SHP77 treated with DMSO at 0.1 percent for 48 hours (cell line): ENCODE results near the gene CAPN7.

Source experiments
- DNase-seq: peaks from one replicate; lab custom pipeline; 2025; lab: John Stamatoyannopoulos, UW

CAPN7 gene

GRCh38 chr3:15246186-15246585, 40.1 kb downstream of the CAPN7 start:
- DNase-seq, result no peak

- DNase-seq, result no peak
Measured at GRCh38 chr3:15253023-15253697, 47.1 kb downstream of the CAPN7 start.

- no peak for DNase-seq
Measured at GRCh38 chr3:15255215-15255614, 49.2 kb downstream of the CAPN7 start.

- DNase-seq, result no peak
Measured at GRCh38 chr3:15256861-15257341, 50.9 kb downstream of the CAPN7 start.

GRCh38 chr3:15258720-15259119, 52.7 kb downstream of the CAPN7 start:
- DNase-seq, result no peak

GRCh38 chr3:15260531-15260930, 54.5 kb downstream of the CAPN7 start:
- DNase-seq, result no peak

- DNase-seq, result no peak
Measured at GRCh38 chr3:15261274-15261673, 55.2 kb downstream of the CAPN7 start.

- no peak for DNase-seq
Measured at GRCh38 chr3:15262021-15262420, 56.0 kb downstream of the CAPN7 start.

- no peak for DNase-seq
Measured at GRCh38 chr3:15263120-15263519, 57.1 kb downstream of the CAPN7 start.

- DNase-seq, result no peak
Measured at GRCh38 chr3:15263926-15264325, 57.9 kb downstream of the CAPN7 start.

- DNase-seq, result no peak
Measured at GRCh38 chr3:15264486-15264885, 58.4 kb downstream of the CAPN7 start.

- no peak for DNase-seq
Measured at GRCh38 chr3:15265655-15266509, 59.8 kb downstream of the CAPN7 start.

- no peak for DNase-seq
Measured at GRCh38 chr3:15266510-15267376, 60.7 kb downstream of the CAPN7 start.

- DNase-seq, result no peak
Measured at GRCh38 chr3:15267502-15267901, 61.5 kb downstream of the CAPN7 start.

- DNase-seq, result peak; percentile 15
Measured at GRCh38 chr3:15268033-15268631, 62.1 kb downstream of the CAPN7 start.

GRCh38 chr3:15269091-15269989, 63.3 kb downstream of the CAPN7 start:
- peak; percentile 61 for DNase-seq

GRCh38 chr3:15271030-15271429, 65.0 kb downstream of the CAPN7 start:
- no peak for DNase-seq

GRCh38 chr3:15271785-15272381, 65.8 kb downstream of the CAPN7 start:
- no peak for DNase-seq

- no peak for DNase-seq
Measured at GRCh38 chr3:15272426-15273196, 66.6 kb downstream of the CAPN7 start.

- DNase-seq, result no peak
Measured at GRCh38 chr3:15273227-15273626, 67.2 kb downstream of the CAPN7 start.
